Fibroblast of mammary gland (primary cell): Measurements from ENCODE around the gene ANGPT4.
"Not testable (repeated sequence)": the region's sequence is repeated elsewhere in the genome, so short reads cannot be mapped to it uniquely, and the experiment has no call there.

Source experiments
- DNase-seq: peaks from one replicate; pipeline ENCODE4 v3.0.0-alpha.2; 2010; ENCODE audit warnings: low read depth
- H3K4me3 ChIP-seq: 2 replicates; pipeline ENCODE4 v1.5.1; 2011; ENCODE audit warnings: low read depth, mild to moderate bottlenecking, low read length, moderate library complexity; ENCODE audit not compliant: control insufficient read depth
- TF ChIP-seq, protein P1 (sequence below): conservative IDR thresholded peaks from 2 replicates; pipeline ENCODE4 v1.5.1; 2011; ENCODE audit warnings: low read depth, low read length, inconsistent platforms; ENCODE audit not compliant: control insufficient read depth, insufficient read depth

The ANGPT4 gene

DNA sequence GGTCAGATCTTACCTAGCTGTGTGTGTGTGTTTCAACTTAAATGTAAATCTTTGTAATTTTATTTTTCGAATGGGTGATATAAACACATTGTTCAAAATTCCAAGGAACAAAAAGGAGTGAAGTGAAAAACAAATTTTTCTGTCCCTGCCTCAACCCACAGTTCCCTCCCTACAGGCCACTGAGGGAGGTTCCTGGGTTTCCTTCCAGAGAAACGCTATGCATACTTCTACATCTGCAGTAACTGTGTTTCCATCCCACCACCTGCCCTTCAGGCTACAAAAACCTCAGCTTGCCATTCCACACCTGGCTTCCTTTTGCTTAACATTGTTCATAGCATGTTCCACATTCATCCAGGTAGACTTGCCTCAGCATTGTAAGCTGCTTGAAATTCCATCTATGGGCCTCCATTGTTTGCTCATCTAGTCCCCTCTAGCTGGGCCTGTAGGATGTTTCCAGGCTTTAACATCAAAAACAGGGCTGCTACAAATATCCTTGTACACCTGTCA, 12.0 kb downstream of the ANGPT4 start:
- no peak overlapping the region for H3K4me3 ChIP-seq
- TF ChIP-seq, protein P1, sequence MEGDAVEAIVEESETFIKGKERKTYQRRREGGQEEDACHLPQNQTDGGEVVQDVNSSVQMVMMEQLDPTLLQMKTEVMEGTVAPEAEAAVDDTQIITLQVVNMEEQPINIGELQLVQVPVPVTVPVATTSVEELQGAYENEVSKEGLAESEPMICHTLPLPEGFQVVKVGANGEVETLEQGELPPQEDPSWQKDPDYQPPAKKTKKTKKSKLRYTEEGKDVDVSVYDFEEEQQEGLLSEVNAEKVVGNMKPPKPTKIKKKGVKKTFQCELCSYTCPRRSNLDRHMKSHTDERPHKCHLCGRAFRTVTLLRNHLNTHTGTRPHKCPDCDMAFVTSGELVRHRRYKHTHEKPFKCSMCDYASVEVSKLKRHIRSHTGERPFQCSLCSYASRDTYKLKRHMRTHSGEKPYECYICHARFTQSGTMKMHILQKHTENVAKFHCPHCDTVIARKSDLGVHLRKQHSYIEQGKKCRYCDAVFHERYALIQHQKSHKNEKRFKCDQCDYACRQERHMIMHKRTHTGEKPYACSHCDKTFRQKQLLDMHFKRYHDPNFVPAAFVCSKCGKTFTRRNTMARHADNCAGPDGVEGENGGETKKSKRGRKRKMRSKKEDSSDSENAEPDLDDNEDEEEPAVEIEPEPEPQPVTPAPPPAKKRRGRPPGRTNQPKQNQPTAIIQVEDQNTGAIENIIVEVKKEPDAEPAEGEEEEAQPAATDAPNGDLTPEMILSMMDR, result no peak

DNA sequence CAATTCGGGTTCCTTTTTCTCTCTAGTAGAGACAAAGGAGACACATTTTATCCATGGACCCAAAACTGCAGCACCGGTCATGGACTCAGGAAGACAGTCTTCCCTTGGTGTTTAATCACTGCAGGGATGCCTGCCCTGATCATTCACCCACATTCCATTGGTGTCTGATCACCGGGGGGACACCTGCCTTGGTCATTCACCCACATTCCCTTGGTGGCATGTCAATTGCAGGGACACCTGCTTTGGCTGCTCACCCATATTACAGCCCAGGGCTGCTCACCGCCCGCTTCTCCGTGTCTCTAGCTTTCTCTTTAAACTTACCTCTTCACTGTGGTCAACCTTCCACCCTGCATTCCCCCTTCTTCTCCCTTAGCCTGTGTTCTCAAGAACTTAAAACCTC, 18.7 kb downstream of the ANGPT4 start:
- not testable (repeated sequence) for H3K4me3 ChIP-seq, DNase-seq

More for the DNA sequence above, 12.0 kb downstream of the ANGPT4 start:
- DNase-seq, result no peak

DNA sequence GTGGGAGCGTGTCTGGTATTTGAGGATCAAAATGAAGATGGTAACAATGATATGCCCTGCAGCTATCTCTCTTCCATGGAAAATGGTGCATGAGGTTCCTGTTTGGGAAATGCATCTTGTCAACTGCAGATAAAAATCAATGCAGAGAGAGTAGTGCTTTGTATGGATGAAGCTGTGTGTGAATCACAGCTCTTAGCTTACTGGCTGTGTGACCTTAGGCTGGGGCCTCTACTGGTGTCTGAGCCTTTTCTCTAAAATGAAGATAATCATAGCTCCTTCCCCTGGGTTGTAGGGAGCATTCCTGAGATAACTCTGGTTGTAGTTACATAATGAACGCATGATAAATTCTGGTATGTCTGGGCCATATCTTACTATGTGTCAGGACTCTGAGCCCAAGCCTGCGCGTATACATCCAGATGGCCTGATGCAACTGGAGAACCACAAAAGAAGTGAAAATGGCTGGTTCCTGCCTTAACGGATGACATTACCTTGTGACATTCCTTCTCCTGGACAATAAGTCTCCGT, 19.6 kb downstream of the ANGPT4 start:
- TF ChIP-seq, protein P1, result no peak
- H3K4me3 ChIP-seq, result no peak overlapping the region
- no peak for DNase-seq

DNA sequence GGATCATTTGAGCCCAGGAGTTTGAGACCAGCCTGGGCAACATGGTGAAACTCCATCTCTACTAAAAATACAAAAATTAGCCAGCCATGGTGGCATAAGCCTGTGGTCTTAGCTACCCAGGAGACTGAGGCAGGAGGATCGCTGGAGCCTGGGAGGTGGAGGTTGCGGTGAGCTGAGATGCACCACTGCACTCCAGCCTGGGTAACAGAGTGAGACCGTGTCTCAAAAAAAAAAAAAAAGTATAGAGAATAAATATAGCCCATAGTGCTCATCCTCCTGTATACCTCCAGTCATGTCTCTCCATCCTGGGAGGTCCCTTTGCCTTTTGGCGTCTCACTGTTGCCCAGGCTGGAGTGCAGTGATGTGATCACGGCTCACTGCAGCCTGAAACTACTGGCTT, 23.8 kb downstream of the ANGPT4 start:
- DNase-seq, H3K4me3 ChIP-seq: not testable (repeated sequence)

DNA sequence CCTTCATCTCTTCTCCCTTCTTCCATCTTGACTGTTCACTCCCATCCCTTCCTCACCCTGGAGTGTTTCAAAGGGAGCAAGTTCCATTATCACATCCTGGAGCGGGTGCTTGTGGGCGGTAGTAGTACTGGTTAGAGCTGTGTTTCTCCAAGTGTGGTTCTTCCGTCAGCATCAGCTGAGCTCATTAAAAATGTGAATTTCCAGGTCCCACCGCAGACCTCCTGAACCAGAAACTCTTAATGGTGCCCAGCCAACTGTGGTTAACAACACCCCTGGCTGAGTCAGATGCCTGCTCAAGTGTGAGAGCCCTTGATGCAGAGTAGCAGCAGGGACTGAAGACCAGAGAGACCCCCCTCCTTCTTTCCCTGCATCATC, 24.4 kb downstream of the ANGPT4 start:
- TF ChIP-seq, protein P1, result no peak
- H3K4me3 ChIP-seq, result no peak overlapping the region
- no peak for DNase-seq

DNA sequence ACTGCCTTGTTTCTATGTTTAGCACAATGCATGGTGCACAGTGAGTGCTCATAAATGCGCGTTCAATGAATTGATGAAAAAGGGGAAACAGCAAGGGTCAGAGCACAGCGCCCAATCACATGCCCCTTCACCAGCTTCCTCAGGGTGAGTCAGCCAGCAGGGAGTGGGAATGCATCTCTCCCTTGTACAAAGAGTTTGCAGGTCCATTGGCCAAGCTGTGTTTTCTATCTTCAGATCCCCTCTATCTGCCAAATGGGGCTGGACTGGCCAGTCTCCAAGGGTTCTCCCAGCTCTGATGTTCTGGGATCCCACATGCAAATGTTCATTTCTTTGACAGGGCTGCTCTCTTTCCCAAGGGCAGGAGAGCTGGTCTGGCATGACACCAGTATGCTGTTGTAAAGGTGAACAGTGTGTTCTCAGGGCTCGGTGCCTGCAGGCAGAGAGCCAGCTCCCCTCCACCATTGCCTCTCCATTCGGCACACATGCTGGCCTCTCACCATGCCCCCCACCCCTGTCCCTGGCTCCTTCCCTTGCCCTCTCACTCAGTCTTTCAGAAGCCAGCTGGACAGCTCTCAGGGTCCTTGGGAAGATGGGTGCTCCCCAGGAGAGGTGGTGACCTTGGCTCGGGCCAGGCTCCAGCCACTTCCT, 25.0 kb downstream of the ANGPT4 start:
- TF ChIP-seq, protein P1, result no peak
- no peak overlapping the region for H3K4me3 ChIP-seq
- no peak for DNase-seq

DNA sequence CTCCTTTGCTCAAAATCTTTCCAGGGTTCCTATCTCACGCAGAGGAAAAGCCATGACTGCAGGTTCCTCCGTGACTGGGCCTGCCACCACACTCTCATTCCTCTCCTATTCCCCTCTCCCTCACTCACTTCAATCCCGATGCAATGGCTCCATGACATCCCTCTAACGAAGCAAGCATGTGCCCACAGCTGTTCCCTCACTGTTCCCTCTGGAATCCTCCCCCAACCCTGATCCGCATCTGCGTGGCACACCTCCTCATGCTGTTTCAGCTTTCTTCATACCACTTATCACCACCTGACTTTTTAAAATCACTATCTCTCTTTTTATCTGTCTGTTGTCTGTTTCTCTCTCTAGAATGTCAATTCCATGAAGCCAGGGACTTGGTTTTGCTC, 25.5 kb downstream of the ANGPT4 start:
- TF ChIP-seq, protein P1, result no peak
- no peak for DNase-seq
- H3K4me3 ChIP-seq, result no peak overlapping the region

DNA sequence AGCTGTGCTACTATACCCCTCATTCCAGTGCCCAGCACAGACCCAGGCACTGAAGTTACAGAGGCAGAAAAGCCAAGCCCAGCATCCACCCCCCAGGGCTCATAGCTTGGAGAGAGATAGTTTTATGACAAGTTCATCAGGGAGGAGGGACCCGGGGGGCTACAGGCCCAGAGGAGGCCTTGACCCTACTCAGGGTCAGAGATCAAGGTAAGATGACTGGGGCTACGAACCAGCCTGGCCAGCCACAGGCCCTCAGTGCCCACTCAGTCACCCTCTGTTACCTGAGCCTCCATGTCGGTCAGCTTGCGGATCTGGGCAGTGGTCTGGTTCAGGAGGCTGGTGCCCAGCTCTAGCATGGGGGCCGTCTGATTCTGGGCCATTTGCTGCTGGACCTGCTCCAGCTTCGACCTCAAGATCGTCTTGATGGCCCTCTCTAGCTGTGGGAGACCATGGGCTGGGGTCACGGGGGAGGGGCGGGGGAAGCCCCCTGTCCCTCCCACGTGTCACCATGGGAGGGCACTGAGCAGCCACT, 26.1 kb downstream of the ANGPT4 start:
- TF ChIP-seq, protein P1, result no peak
- no peak for DNase-seq
- no peak overlapping the region for H3K4me3 ChIP-seq
